BE2C (cell line): ENCODE data around the gene FZR1.

Source experiments
- DNase-seq: peaks from one replicate; pipeline ENCODE4 v3.0.0-alpha.2; 2020
- H3K27me3 ChIP-seq: fragments of 250-450 bp; sonication (Bioruptor Pico); 2 replicates; pipeline ENCODE4 v1.5.1; 2020; ENCODE audit warnings: mild to moderate bottlenecking
- H3K36me3 ChIP-seq: fragments of 250-450 bp; sonication (Bioruptor Pico); 2 replicates; pipeline ENCODE4 v1.5.1; 2020; ENCODE audit warnings: mild to moderate bottlenecking
- H3K4me1 ChIP-seq: fragments of 250-450 bp; sonication (Bioruptor Pico); 2 replicates; pipeline ENCODE4 v1.5.1; 2020
- H3K4me3 ChIP-seq: 2 replicates; pipeline ENCODE4 v1.5.1; 2011; ENCODE audit warnings: low read depth, low read length
- H3K9me3 ChIP-seq: fragments of 250-450 bp; sonication (Bioruptor Pico); 2 replicates; pipeline ENCODE4 v1.5.1; 2020
- CTCF ChIP-seq: IDR thresholded peaks from 2 replicates; pipeline ENCODE4 v1.5.1; 2012; ENCODE audit warnings: mild to moderate bottlenecking, low read depth, low read length

FZR1 gene

GRCh38 chr19:3538258-3538929 is 32.3 kb downstream of the FZR1 start:
- peaks cover 18% of the 10 kb centered on the region for H3K36me3 ChIP-seq
- no peak overlapping the region for H3K4me3 ChIP-seq
- H3K9me3 ChIP-seq: no peaks in the 10 kb centered on the region
- no peaks in the 10 kb centered on the region for H3K27me3 ChIP-seq
- DNase-seq: no peak
- no peak for TF ChIP-seq CTCF
- H3K4me1 ChIP-seq: no peaks in the 10 kb centered on the region

- Histone ChIP-seq H3K36me3 (peaks cover 15% of the 10 kb centered on the region), H3K27me3 (no peaks in the 10 kb centered on the region), H3K9me3 (no peaks in the 10 kb centered on the region), H3K4me1 (no peaks in the 10 kb centered on the region), H3K4me3 (no peak within 1 kb of the TSS)
- no peak for TF ChIP-seq CTCF
- DNase-seq: no peak
Measured at GRCh38 chr19:3538965-3539755, 33.0 kb downstream of the FZR1 start, which contains the start of gene TEKTIP1. Gene TEKTIP1, plus strand, starts transcription at chr19:3539174. Its CDS starts 4 bp downstream, at chr19:3539178.

GRCh38 chr19:3539756-3540118 is 33.6 kb downstream of the FZR1 start:
- H3K36me3 ChIP-seq: peaks cover 10% of the 10 kb centered on the region
- no peaks in the 10 kb centered on the region for H3K9me3 ChIP-seq
- TF ChIP-seq CTCF: no peak
- no peaks in the 10 kb centered on the region for H3K27me3 ChIP-seq
- no peak overlapping the region for H3K4me3 ChIP-seq
- H3K4me1 ChIP-seq: no peaks in the 10 kb centered on the region
- DNase-seq: no peak

GRCh38 chr19:3543150-3544057 is 37.3 kb downstream of the FZR1 start:
- Histone ChIP-seq H3K4me3 (no peak overlapping the region), H3K4me1 (no peaks in the 10 kb centered on the region), H3K27me3 (no peaks in the 10 kb centered on the region), H3K9me3 (no peaks in the 10 kb centered on the region), H3K36me3 (peaks cover 14% of the 10 kb centered on the region)
- DNase-seq: peak; percentile 73
- TF ChIP-seq CTCF: no peak

GRCh38 chr19:3544058-3544376 is 37.9 kb downstream of the FZR1 start:
- no peaks in the 10 kb centered on the region for H3K9me3 ChIP-seq
- H3K36me3 ChIP-seq: peaks cover 14% of the 10 kb centered on the region
- H3K27me3 ChIP-seq: no peaks in the 10 kb centered on the region
- TF ChIP-seq CTCF: no peak
- H3K4me1 ChIP-seq: no peaks in the 10 kb centered on the region
- no peak overlapping the region for H3K4me3 ChIP-seq
- no peak for DNase-seq
